RWPE2 (cell line): Measurements from ENCODE around the gene CFAP43.
"Not testable (repeated sequence)": the region's sequence is repeated elsewhere in the genome, so short reads cannot be mapped to it uniquely, and the experiment has no call there.

Source experiments
- ATAC-seq: fragments of 200-7000 bp; cut with Tn5 transposase; 3 replicates; pipeline ENCODE4 v1.9.1; 2021; ENCODE audit warnings: low read depth
- DNase-seq: peaks from one replicate; pipeline ENCODE4 v3.0.0-alpha.2; 2020; ENCODE audit warnings: low spot score
- H3K27ac ChIP-seq: fragments of 450-650 bp; 2 replicates; pipeline ENCODE4 v1.5.1; 2017; ENCODE audit warnings: mild to moderate bottlenecking; ENCODE audit not compliant: poor library complexity, severe bottlenecking
- H3K27me3 ChIP-seq: fragments of 250-450 bp; sonication (Bioruptor Pico); 2 replicates; pipeline ENCODE4 v1.5.1; 2021; ENCODE audit warnings: mild to moderate bottlenecking, moderate library complexity; ENCODE audit not compliant: insufficient read depth, poor library complexity, severe bottlenecking
- H3K36me3 ChIP-seq: fragments of 250-450 bp; sonication (Bioruptor Pico); 2 replicates; pipeline ENCODE4 v1.5.1; 2020; ENCODE audit warnings: low read depth, mild to moderate bottlenecking, moderate library complexity
- H3K4me1 ChIP-seq: fragments of 250-450 bp; sonication (Bioruptor Pico); 2 replicates; pipeline ENCODE4 v1.5.1; 2021; ENCODE audit warnings: mild to moderate bottlenecking, moderate library complexity; ENCODE audit not compliant: insufficient read depth, poor library complexity, severe bottlenecking
- H3K4me3 ChIP-seq: fragments of 250-450 bp; sonication (Bioruptor Pico); 2 replicates; pipeline ENCODE4 v1.5.1; 2021; ENCODE audit warnings: mild to moderate bottlenecking, moderate library complexity; ENCODE audit not compliant: severe bottlenecking
- H3K9me3 ChIP-seq: fragments of 250-450 bp; sonication (Bioruptor Pico); 2 replicates; pipeline ENCODE4 v1.5.1; 2021; ENCODE audit warnings: mild to moderate bottlenecking, moderate library complexity; ENCODE audit not compliant: severe bottlenecking
- CTCF ChIP-seq: fragments of 450-650 bp; IDR thresholded peaks from one replicate; pipeline ENCODE4 v1.5.1; 2017; ENCODE audit warnings: mild to moderate bottlenecking, moderate library complexity; ENCODE audit not compliant: poor library complexity, severe bottlenecking

Gene CFAP43

GRCh38 chr10:104250371-104250770 is 18.2 kb upstream of the CFAP43 start:
- no peak for DNase-seq
- H3K4me1 ChIP-seq, result peaks cover 4% of the 10 kb centered on the region

GRCh38 chr10:104248931-104249330 is 16.8 kb upstream of the CFAP43 start:
- not testable (repeated sequence) for DNase-seq, H3K4me3 ChIP-seq, H3K27me3 ChIP-seq, H3K36me3 ChIP-seq, H3K4me1 ChIP-seq, ATAC-seq, H3K27ac ChIP-seq, H3K9me3 ChIP-seq

More at GRCh38 chr10:104250371-104250770, 18.2 kb upstream of the CFAP43 start:
- Histone ChIP-seq H3K27ac (no peak overlapping the region), H3K4me3 (no peak overlapping the region), H3K9me3 (no peaks in the 10 kb centered on the region), H3K36me3 (no peaks in the 10 kb centered on the region), H3K27me3 (no peaks in the 10 kb centered on the region)
- TF ChIP-seq CTCF, result no peak
- ATAC-seq, result no peak

- ATAC-seq (no peak), DNase-seq (no peak)
- no peak for TF ChIP-seq CTCF
- H3K27ac ChIP-seq, result no peak overlapping the region
- no peaks in the 10 kb centered on the region for H3K36me3 ChIP-seq
- no peak overlapping the region for H3K4me3 ChIP-seq
- H3K9me3 ChIP-seq, result no peaks in the 10 kb centered on the region
- H3K4me1 ChIP-seq, result no peaks in the 10 kb centered on the region
- H3K27me3 ChIP-seq, result no peaks in the 10 kb centered on the region
Observed at GRCh38 chr10:104247513-104248146, 15.5 kb upstream of the CFAP43 start.

- H3K9me3 ChIP-seq, result no peaks in the 10 kb centered on the region
- no peak overlapping the region for H3K27ac ChIP-seq
- TF ChIP-seq CTCF, result no peak
- no peaks in the 10 kb centered on the region for H3K36me3 ChIP-seq
- no peaks in the 10 kb centered on the region for H3K4me1 ChIP-seq
- no peaks in the 10 kb centered on the region for H3K27me3 ChIP-seq
- no peak for DNase-seq
- peak; percentile 64; the same call in 2 of the 3 replicates for ATAC-seq
- no peak overlapping the region for H3K4me3 ChIP-seq
Observed at GRCh38 chr10:104246976-104247375, 14.8 kb upstream of the CFAP43 start.

- TF ChIP-seq CTCF, result no peak
- ATAC-seq, result no peak
- no peak overlapping the region for H3K27ac ChIP-seq
- no peaks in the 10 kb centered on the region for H3K4me1 ChIP-seq
- no peaks in the 10 kb centered on the region for H3K9me3 ChIP-seq
- H3K4me3 ChIP-seq, result no peak overlapping the region
- no peaks in the 10 kb centered on the region for H3K27me3 ChIP-seq
- H3K36me3 ChIP-seq, result no peaks in the 10 kb centered on the region
- DNase-seq, result no peak
Observed at GRCh38 chr10:104245066-104245632, 13.0 kb upstream of the CFAP43 start.
